Ovary (tissue), 3 donors: Measurements from ENCODE around the gene ACAP1.

Experiments used
- CTCF ChIP-seq, 3 donors: fragments of 450-650 bp in 2 of 3; fragments of 200-600 bp in 1 of 3; IDR thresholded peaks; one replicate each; pipeline versions ENCODE4 v1.5.1 to v1.8.0; 2016 to 2022; ENCODE audit warnings: antibody characterized with exemption in 3 of 3, mild to moderate bottlenecking in 1 of 3
- POLR2A ChIP-seq: fragments of 450-650 bp; IDR thresholded peaks from one replicate; pipeline ENCODE4 v1.6.1; 2017; ENCODE audit warnings: antibody characterized with exemption, mild to moderate bottlenecking, moderate library complexity
- donor health status: DM: no; HTN: no; CAD: no.

DNA sequence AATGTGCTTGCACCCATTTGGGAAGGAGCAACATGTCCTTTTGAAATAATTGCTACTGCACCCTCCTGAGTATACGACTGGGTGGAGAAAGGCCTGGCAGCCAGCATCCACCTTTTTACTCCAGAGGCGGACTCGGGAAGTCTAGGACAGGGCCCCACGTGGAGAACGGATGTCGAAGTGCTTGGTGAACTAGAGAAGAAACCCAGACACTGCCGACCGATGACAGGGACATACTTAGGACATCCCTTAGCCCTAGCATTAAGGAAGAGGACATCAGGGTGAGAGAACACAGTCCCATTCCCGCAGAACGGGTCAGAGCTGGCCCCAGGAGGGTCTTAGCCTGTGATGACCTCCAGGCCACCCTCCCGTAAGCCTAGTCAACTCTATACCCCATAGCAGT, 45.6 kb upstream of the ACAP1 start:
- TF ChIP-seq CTCF (IDR thresholded peaks at IDR 0.05) (no peak), POLR2A (no peak)
